HepG2 (cell line): ENCODE measurements around the gene THBS2. TPM values are rescaled to one million over a fixed set of nuclear protein-coding genes. Genes with fewer than 3 reads are reported as not detected.
A peak's percentile ranks its signal among the peaks of the same experiment; 100 is the strongest.

Experiments
- DR1 ChIP-seq: sonication (generic); formaldehyde crosslinking; IDR thresholded peaks from 2 replicates; pipeline ENCODE4 v1.8.0; 2021; ENCODE audit warnings: mild to moderate bottlenecking, missing genetic modification reagents, inconsistent platforms
- E2F5 ChIP-seq: sonication (generic); formaldehyde crosslinking; conservative IDR thresholded peaks from 2 replicates; pipeline ENCODE4 v1.4.0; 2020; ENCODE audit warnings: missing genetic modification reagents
- ELK4 ChIP-seq: sonication (generic); formaldehyde crosslinking; IDR thresholded peaks from 2 replicates; pipeline ENCODE4 v1.9.0; 2021; ENCODE audit warnings: missing genetic modification reagents, borderline replicate concordance
- FOSL2 ChIP-seq: sonication (generic); formaldehyde crosslinking; IDR thresholded peaks from 2 replicates; pipeline ENCODE4 v1.4.0; 2020; ENCODE audit warnings: missing genetic modification reagents
- GLI4 ChIP-seq: sonication (generic); formaldehyde crosslinking; IDR thresholded peaks from 2 replicates; pipeline ENCODE4 v1.5.1; 2020; ENCODE audit warnings: missing genetic modification reagents, mild to moderate bottlenecking, moderate library complexity, borderline replicate concordance
- KDM2A ChIP-seq: sonication (generic); formaldehyde crosslinking; IDR thresholded peaks from 2 replicates; pipeline ENCODE4 v1.4.0; 2020; ENCODE audit warnings: low read depth, missing genetic modification reagents, borderline replicate concordance
- LCORL ChIP-seq, 2 experiments: fragments of 450-650 bp in 1 of 2; sonication (generic) in 1 of 2; formaldehyde crosslinking in 1 of 2; IDR thresholded peaks; 2 replicates each; pipeline versions ENCODE4 v1.5.0 to v1.6.1; 2017 to 2020; ENCODE audit warnings: antibody characterized with exemption in 1 of 2, missing genetic modification reagents in 1 of 2
- NR3C1 ChIP-seq: sonication (generic); formaldehyde crosslinking; IDR thresholded peaks from 2 replicates; pipeline ENCODE4 v1.4.0; 2020; ENCODE audit warnings: missing genetic modification reagents
- RNF2 ChIP-seq: fragments of 450-650 bp; conservative IDR thresholded peaks from 2 replicates; pipeline ENCODE4 v1.6.1; 2016; ENCODE audit warnings: low read depth
- SKI ChIP-seq: fragments of 450-650 bp; IDR thresholded peaks from one replicate; pipeline ENCODE4 v1.6.1; 2018; ENCODE audit warnings: mild to moderate bottlenecking; ENCODE audit not compliant: partially characterized antibody
- SMAD9 ChIP-seq: sonication (generic); formaldehyde crosslinking; IDR thresholded peaks from 2 replicates; pipeline ENCODE4 v1.5.1; 2020; ENCODE audit warnings: mild to moderate bottlenecking, missing genetic modification reagents
- TAF15 ChIP-seq: fragments of 200-400 bp; formaldehyde crosslinking; IDR thresholded peaks from one replicate; pipeline ENCODE4 v1.6.1; 2018; ENCODE audit warnings: mild to moderate bottlenecking, low read depth, low read length; ENCODE audit not compliant: poor library complexity, severe bottlenecking
- TBX2 ChIP-seq: sonication (generic); formaldehyde crosslinking; IDR thresholded peaks from 2 replicates; pipeline ENCODE4 v1.5.0; 2020; ENCODE audit warnings: missing genetic modification reagents, mild to moderate bottlenecking, borderline replicate concordance
- U2AF1 ChIP-seq: fragments of 200-400 bp; formaldehyde crosslinking; optimal IDR thresholded peaks from 2 replicates; pipeline ENCODE3; 2017; ENCODE audit warnings: mild to moderate bottlenecking, low read depth, low read length
- UBTF ChIP-seq: sonication (generic); formaldehyde crosslinking; IDR thresholded peaks from 2 replicates; pipeline ENCODE4 v1.4.0; 2020; ENCODE audit warnings: mild to moderate bottlenecking, missing genetic modification reagents
- ZBTB20 ChIP-seq: sonication (generic); formaldehyde crosslinking; IDR thresholded peaks from 2 replicates; pipeline ENCODE4 v1.8.1; 2023; ENCODE audit warnings: missing genetic modification reagents, low read depth, mild to moderate bottlenecking, borderline replicate concordance
- ZBTB46 ChIP-seq: sonication (generic); formaldehyde crosslinking; IDR thresholded peaks from 2 replicates; pipeline ENCODE4 v1.4.0; 2020; ENCODE audit warnings: mild to moderate bottlenecking, missing genetic modification reagents, borderline replicate concordance
- ZBTB8A ChIP-seq: sonication (generic); formaldehyde crosslinking; IDR thresholded peaks from 2 replicates; pipeline ENCODE4 v1.4.0; 2020; ENCODE audit warnings: mild to moderate bottlenecking, low read depth, missing genetic modification reagents, borderline replicate concordance
- ZNF430 ChIP-seq: sonication (generic); formaldehyde crosslinking; IDR thresholded peaks from 2 replicates; pipeline ENCODE4 v1.9.0; 2021; ENCODE audit warnings: mild to moderate bottlenecking, missing genetic modification reagents
- ZNF446 ChIP-seq: sonication (generic); formaldehyde crosslinking; IDR thresholded peaks from 2 replicates; pipeline ENCODE4 v1.5.0; 2020; ENCODE audit warnings: mild to moderate bottlenecking, missing genetic modification reagents
- ZNF784 ChIP-seq: sonication (generic); formaldehyde crosslinking; IDR thresholded peaks from 2 replicates; pipeline ENCODE4 v1.5.1; 2020; ENCODE audit warnings: missing genetic modification reagents, mild to moderate bottlenecking, borderline replicate concordance
- ZNF879 ChIP-seq: sonication (generic); formaldehyde crosslinking; IDR thresholded peaks from 2 replicates; pipeline ENCODE4 v1.8.1; 2023; ENCODE audit warnings: missing genetic modification reagents
- polyA plus RNA-seq, 8 experiments: library from polyadenylated mRNA; depleted of rRNA in 3 of 8; stranded (reverse) in 7 of 8; unstranded in 1 of 8; fragments of >200 nt; fragmentation: Illumina TruSeq in 4 of 8; extraction: Trizol in 4 of 8; gene quantifications; 2 replicates each; pipeline versions ENCODE4 v1.2.1 to v1.2.3, GENCODE V29; 2011 to 2016; ENCODE audit warnings: low read depth in 4 of 8, missing spikeins in 1 of 8, mixed read lengths in 1 of 8; ENCODE audit not compliant: insufficient read depth in 1 of 8
- total RNA-seq, 5 experiments: library from RNA; depleted of rRNA; stranded (reverse); fragments of >200 nt; fragmentation: Illumina TruSeq; extraction: Trizol; gene quantifications; 2 replicates each; pipeline ENCODE4 v1.2.3, GENCODE V29; 2016; ENCODE audit warnings: low read depth in 1 of 5

Gene THBS2
- total and polyA plus RNA-seq, 2 of the 13 experiments (the other 11 are each of a cell fraction or from before 2014, with no cell fraction given): 0.12 to 0.15 TPM

- TF ChIP-seq ZNF430 (CRISPR knock-in tag) (0 out of 2 replicates have a peak, but pooled peaks have one; percentile 74), ZBTB20 (peak; percentile 55; the same call in 1 of the 2 replicates), ZBTB46 (CRISPR knock-in tag) (no peak), SKI (peak; percentile 46), FOSL2 (CRISPR knock-in tag) (peak; percentile 100), LCORL (IDR thresholded peaks at IDR 0.05) (no peak), LCORL (CRISPR knock-in tag; IDR thresholded peaks at IDR 0.05) (peak; percentile 81), U2AF1 (no peak), ELK4 (CRISPR knock-in tag) (no peak), ZNF784 (CRISPR knock-in tag) (no peak), ZBTB8A (CRISPR knock-in tag) (no peak), DR1 (peak; percentile 53; the same call in 1 of the 2 replicates), E2F5 (CRISPR knock-in tag) (no peak), GLI4 (CRISPR knock-in tag) (0 out of 2 replicates have a peak, but pooled peaks have one; percentile 46), ZNF879 (CRISPR knock-in tag) (no peak), ZNF446 (CRISPR knock-in tag) (no peak), NR3C1 (no peak), TAF15 (no peak), TBX2 (CRISPR knock-in tag) (peak; percentile 92), UBTF (CRISPR knock-in tag) (peak; percentile 62), KDM2A (peak; percentile 76), RNF2 (0 out of 2 replicates have a peak, but pooled peaks have one; percentile 33), SMAD9 (CRISPR knock-in tag) (no peak)
These were observed 38.9 kb upstream of the THBS2 start (continued) for GRCh38 chr6:169292338-169293124.
